Nephron progenitor cell (in vitro differentiated cells): Measurements from ENCODE around the gene SRGN.

Experiments used
- DNase-seq: peaks from one replicate; pipeline ENCODE4 v3.0.0; 2021
- H3K27ac Mint-ChIP-seq: 2 replicates; pipeline ENCODE4 v1.8.0; 2021; ENCODE audit warnings: mild to moderate bottlenecking, moderate library complexity, mixed read lengths
- H3K27me3 Mint-ChIP-seq: 2 replicates; pipeline ENCODE4 v1.8.0; 2021; ENCODE audit warnings: mild to moderate bottlenecking, low read depth, mixed read lengths; ENCODE audit not compliant: poor library complexity
- H3K36me3 Mint-ChIP-seq: 2 replicates; pipeline ENCODE4 v1.8.0; 2021; ENCODE audit warnings: low read depth, mixed read lengths
- H3K4me1 Mint-ChIP-seq: 2 replicates; pipeline ENCODE4 v1.8.0; 2021; ENCODE audit warnings: mixed read lengths
- H3K4me3 Mint-ChIP-seq: 2 replicates; pipeline ENCODE4 v1.8.0; 2021; ENCODE audit warnings: mild to moderate bottlenecking, moderate library complexity, mixed read lengths
- H3K9me3 Mint-ChIP-seq: 2 replicates; pipeline ENCODE4 v1.8.0; 2021; ENCODE audit warnings: mild to moderate bottlenecking, moderate library complexity, mixed read lengths
- CTCF ChIP-seq: fragments of 200-600 bp; sonication (generic); IDR thresholded peaks from 2 replicates; pipeline ENCODE4 v1.5.0; 2021; ENCODE audit warnings: antibody characterized with exemption

SRGN gene

GRCh38 chr10:69151984-69152383 lies 64.1 kb downstream of the SRGN start:
- Mint-ChIP-seq H3K9me3 (no peaks in the 10 kb centered on the region), H3K4me1 (no peaks in the 10 kb centered on the region), H3K27me3 (peaks cover 3% of the 10 kb centered on the region), H3K4me3 (no peak overlapping the region), H3K36me3 (peaks cover 11% of the 10 kb centered on the region), H3K27ac (no peak overlapping the region)
- TF ChIP-seq CTCF, result no peak
- DNase-seq, result no peak

- Mint-ChIP-seq H3K27ac (no peak overlapping the region), H3K27me3 (peaks cover 3% of the 10 kb centered on the region), H3K36me3 (peaks cover 18% of the 10 kb centered on the region), H3K4me3 (no peak overlapping the region), H3K4me1 (no peaks in the 10 kb centered on the region), H3K9me3 (no peaks in the 10 kb centered on the region)
- TF ChIP-seq CTCF, result no peak
- no peak for DNase-seq
Observed at GRCh38 chr10:69153227-69153626, 65.3 kb downstream of the SRGN start.
